ENCODE data around the gene LYAR.
"Not testable (repeated sequence)": the region's sequence is repeated elsewhere in the genome, so short reads cannot be mapped to it uniquely, and the experiment has no call there.

Gene LYAR

DNA sequence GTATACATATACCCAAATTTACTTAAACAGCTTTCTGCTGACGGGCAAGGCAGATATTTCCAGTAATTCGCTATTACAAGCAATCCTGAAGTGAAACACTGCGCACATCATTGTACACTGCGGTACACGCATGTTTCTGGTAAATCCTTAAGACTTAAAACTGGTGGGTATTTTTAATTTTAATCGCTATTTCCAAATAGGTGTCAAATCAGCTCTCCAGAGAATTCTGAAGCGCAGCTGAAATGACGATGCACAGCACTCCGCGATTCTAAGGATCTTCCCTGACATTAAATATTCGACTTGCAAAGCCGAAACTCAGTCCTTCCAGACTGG is 42.3 kb downstream of the LYAR start:
- H2BK15ac ChIP-seq (ENCODE audit: low read length): no peak overlapping the region
- peak overlapping the region; percentile 71 to 95 for H3K4me3 ChIP-seq (ENCODE audit: low read length in 2 of 2)
- no peak overlapping the region for H3K4ac ChIP-seq (ENCODE audit: low read length)
- H3K9me3 ChIP-seq (replicated peaks in 1 of 2; ENCODE audit: control insufficient read depth in 2 of 2, insufficient read depth in 1 of 2, low read depth in 1 of 2, low read length in 2 of 2): no peaks in the 10 kb centered on the region
- H3K9ac ChIP-seq (ENCODE audit: low read depth, low read length, poor library complexity): peak overlapping the region; percentile 91
- H4K8ac ChIP-seq (ENCODE audit: low read depth, low read length): no peak overlapping the region
- H3K4me2 ChIP-seq (ENCODE audit: insufficient read depth, low read length, poor library complexity, severe bottlenecking): peak overlapping the region; percentile 75
- no peak overlapping the region for H2BK5ac ChIP-seq (ENCODE audit: low read length)
- no peaks in the 10 kb centered on the region for H3K27me3 ChIP-seq (ENCODE audit: control insufficient read depth in 3 of 3, insufficient read depth in 3 of 3, low read depth in 1 of 3, low read length in 3 of 3)
- peak overlapping the region; percentile 47 for H2AK5ac ChIP-seq (ENCODE audit: low read depth, low read length)
- peak overlapping the region; percentile 96 for H3K18ac ChIP-seq (ENCODE audit: low read length)
- H2BK120ac ChIP-seq (ENCODE audit: low read depth, low read length): no peak overlapping the region
- no peak overlapping the region for H3K14ac ChIP-seq (ENCODE audit: low read length)
- H2AFZ ChIP-seq (ENCODE audit: low read length): peak overlapping the region; percentile 95
- H3K27ac ChIP-seq (replicated peaks; ENCODE audit: low read length): peak overlapping the region; percentile 85
- no CpG with 5 or more reads among the region's 12 CpGs for WGBS, 2 donors (ENCODE audit: extremely low coverage in 2 of 2, insufficient read length in 2 of 2, insufficient replicate concordance in 1 of 2)
- H3K23ac ChIP-seq (ENCODE audit: low read depth, low read length, poor library complexity): peak overlapping the region; percentile 29
- H2BK12ac ChIP-seq (ENCODE audit: low read length): no peak overlapping the region
- H3K36me3 ChIP-seq (replicated peaks in 1 of 2; ENCODE audit: control insufficient read depth in 2 of 2, insufficient read depth in 2 of 2, low read length in 2 of 2): peaks cover 10 to 36% of the 10 kb centered on the region in 2 donors
- no peak overlapping the region for H4K91ac ChIP-seq (ENCODE audit: low read depth, low read length, poor library complexity)
- no peak for DNase-seq (ENCODE audit: low spot score)
- peaks cover 3% of the 10 kb centered on the region for H3K79me1 ChIP-seq (ENCODE audit: low read depth, low read length)
- H3K4me1 ChIP-seq (ENCODE audit: control insufficient read depth in 2 of 2, insufficient read depth in 1 of 2, low read depth in 1 of 2, low read length in 2 of 2): peaks cover 5 to 8% of the 10 kb centered on the region in 2 donors

DNA sequence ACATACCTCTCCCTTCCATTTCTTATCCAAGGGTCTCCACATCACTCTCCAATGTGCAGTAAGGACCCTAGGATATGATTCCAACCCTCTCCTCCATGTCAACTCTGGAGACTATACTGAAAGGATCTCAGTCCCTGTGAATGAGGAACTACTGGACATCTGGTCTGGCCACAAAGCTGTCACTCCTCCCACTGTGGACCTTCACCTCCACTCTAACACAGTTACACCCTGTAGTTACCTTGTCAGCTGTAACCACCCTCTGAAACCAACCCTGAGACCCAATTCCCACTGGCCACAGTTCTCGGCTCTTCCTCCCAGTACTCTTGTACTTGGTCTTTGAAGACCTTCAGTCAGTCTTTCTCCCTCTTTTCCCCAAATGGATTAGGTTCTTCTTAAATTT is 44.8 kb downstream of the LYAR start:
- Histone ChIP-seq H2AK5ac (ENCODE audit: low read depth, low read length) (no peak overlapping the region), H3K79me1 (ENCODE audit: low read depth, low read length) (peaks cover 3% of the 10 kb centered on the region), H3K27ac (replicated peaks; ENCODE audit: low read length) (no peak overlapping the region)

GRCh38 chr4:4239551-4239950 is 50.4 kb downstream of the LYAR start:
- H2BK120ac ChIP-seq (ENCODE audit: low read depth, low read length): not testable (repeated sequence)

More for the DNA sequence above, 44.8 kb downstream of the LYAR start:
- Histone ChIP-seq H2BK120ac (ENCODE audit: low read depth, low read length) (no peak overlapping the region), H3K4me1 (ENCODE audit: control insufficient read depth in 2 of 2, insufficient read depth in 1 of 2, low read depth in 1 of 2, low read length in 2 of 2) (peaks cover 5 to 8% of the 10 kb centered on the region in 2 donors), H3K14ac (ENCODE audit: low read length) (no peak overlapping the region), H3K18ac (ENCODE audit: low read length) (no peak overlapping the region), H3K4me2 (ENCODE audit: insufficient read depth, low read length, poor library complexity, severe bottlenecking) (no peak overlapping the region), H2AFZ (ENCODE audit: low read length) (no peak overlapping the region), H3K23ac (ENCODE audit: low read depth, low read length, poor library complexity) (no peak overlapping the region), H3K9ac (ENCODE audit: low read depth, low read length, poor library complexity) (no peak overlapping the region), H4K91ac (ENCODE audit: low read depth, low read length, poor library complexity) (no peak overlapping the region), H3K4ac (ENCODE audit: low read length) (no peak overlapping the region), H2BK15ac (ENCODE audit: low read length) (no peak overlapping the region), H2BK5ac (ENCODE audit: low read length) (no peak overlapping the region), H3K4me3 (ENCODE audit: low read length in 2 of 2) (no peak overlapping the region), H3K27me3 (ENCODE audit: control insufficient read depth in 3 of 3, insufficient read depth in 3 of 3, low read depth in 1 of 3, low read length in 3 of 3) (no peaks in the 10 kb centered on the region), H4K8ac (ENCODE audit: low read depth, low read length) (no peak overlapping the region), H3K36me3 (replicated peaks in 1 of 2; ENCODE audit: control insufficient read depth in 2 of 2, insufficient read depth in 2 of 2, low read length in 2 of 2) (peaks cover 15 to 59% of the 10 kb centered on the region in 2 donors), H2BK12ac (ENCODE audit: low read length) (no peak overlapping the region), H3K9me3 (replicated peaks in 1 of 2; ENCODE audit: control insufficient read depth in 2 of 2, insufficient read depth in 1 of 2, low read depth in 1 of 2, low read length in 2 of 2) (no peaks in the 10 kb centered on the region)
- no peak for DNase-seq (ENCODE audit: low spot score)
- WGBS, 2 donors (ENCODE audit: extremely low coverage in 2 of 2, insufficient read length in 2 of 2, insufficient replicate concordance in 1 of 2): no CpG with 5 or more reads among the region's 1 CpG

GRCh38 chr4:4233610-4234009 is 56.3 kb downstream of the LYAR start:
- H3K23ac ChIP-seq (ENCODE audit: low read depth, low read length, poor library complexity): no peak overlapping the region
- H3K4ac ChIP-seq (ENCODE audit: low read length): no peak overlapping the region

More at GRCh38 chr4:4239551-4239950, 50.4 kb downstream of the LYAR start:
- H3K79me1 ChIP-seq (ENCODE audit: low read depth, low read length); H3K9ac ChIP-seq (ENCODE audit: low read depth, low read length, poor library complexity); H3K9me3 ChIP-seq (replicated peaks in 1 of 2; ENCODE audit: control insufficient read depth in 2 of 2, insufficient read depth in 1 of 2, low read depth in 1 of 2, low read length in 2 of 2); H4K91ac ChIP-seq (ENCODE audit: low read depth, low read length, poor library complexity); H3K4me2 ChIP-seq (ENCODE audit: insufficient read depth, low read length, poor library complexity, severe bottlenecking); H3K27ac ChIP-seq (replicated peaks; ENCODE audit: low read length); H2AK5ac ChIP-seq (ENCODE audit: low read depth, low read length); H3K4me1 ChIP-seq (ENCODE audit: control insufficient read depth in 2 of 2, insufficient read depth in 1 of 2, low read depth in 1 of 2, low read length in 2 of 2); H2BK5ac ChIP-seq (ENCODE audit: low read length); H3K4ac ChIP-seq (ENCODE audit: low read length); H3K27me3 ChIP-seq (ENCODE audit: control insufficient read depth in 3 of 3, insufficient read depth in 3 of 3, low read depth in 1 of 3, low read length in 3 of 3); H2BK12ac ChIP-seq (ENCODE audit: low read length); H3K14ac ChIP-seq (ENCODE audit: low read length); H3K23ac ChIP-seq (ENCODE audit: low read depth, low read length, poor library complexity); H2AFZ ChIP-seq (ENCODE audit: low read length); DNase-seq (ENCODE audit: low spot score); H4K8ac ChIP-seq (ENCODE audit: low read depth, low read length); H3K18ac ChIP-seq (ENCODE audit: low read length); H3K4me3 ChIP-seq (ENCODE audit: low read length in 2 of 2); H2BK15ac ChIP-seq (ENCODE audit: low read length): not testable (repeated sequence)
- peaks cover 10 to 89% of the 10 kb centered on the region in 2 donors for H3K36me3 ChIP-seq (replicated peaks in 1 of 2; ENCODE audit: control insufficient read depth in 2 of 2, insufficient read depth in 2 of 2, low read length in 2 of 2)
- no CpG with 5 or more reads among the region's 3 CpGs for WGBS, 2 donors (ENCODE audit: extremely low coverage in 2 of 2, insufficient read length in 2 of 2, insufficient replicate concordance in 1 of 2)

More at GRCh38 chr4:4233610-4234009, 56.3 kb downstream of the LYAR start:
- H3K79me1 ChIP-seq (ENCODE audit: low read depth, low read length): no peaks in the 10 kb centered on the region
- H3K9ac ChIP-seq (ENCODE audit: low read depth, low read length, poor library complexity): no peak overlapping the region
- no CpG with 5 or more reads among the region's 2 CpGs for WGBS, 2 donors (ENCODE audit: extremely low coverage in 2 of 2, insufficient read length in 2 of 2, insufficient replicate concordance in 1 of 2)
- peaks cover 0 to 11% (median 8%) of the 10 kb centered on the region in 3 experiments for H3K27me3 ChIP-seq (ENCODE audit: control insufficient read depth in 3 of 3, insufficient read depth in 3 of 3, low read depth in 1 of 3, low read length in 3 of 3)
- H2BK12ac ChIP-seq (ENCODE audit: low read length): no peak overlapping the region
- no peak overlapping the region for H2BK15ac ChIP-seq (ENCODE audit: low read length)
- H3K4me2 ChIP-seq (ENCODE audit: insufficient read depth, low read length, poor library complexity, severe bottlenecking): no peak overlapping the region
- H2BK120ac ChIP-seq (ENCODE audit: low read depth, low read length): no peak overlapping the region
- H3K27ac ChIP-seq (replicated peaks; ENCODE audit: low read length): no peak overlapping the region
- no peak overlapping the region for H3K14ac ChIP-seq (ENCODE audit: low read length)
- H4K8ac ChIP-seq (ENCODE audit: low read depth, low read length): no peak overlapping the region
- H4K91ac ChIP-seq (ENCODE audit: low read depth, low read length, poor library complexity): no peak overlapping the region
- DNase-seq (ENCODE audit: low spot score): no peak
- no peak overlapping the region for H3K4me3 ChIP-seq (ENCODE audit: low read length in 2 of 2)
- no peak overlapping the region for H2AFZ ChIP-seq (ENCODE audit: low read length)
- H2AK5ac ChIP-seq (ENCODE audit: low read depth, low read length): no peak overlapping the region
- peaks cover 0 to 34% of the 10 kb centered on the region in 2 donors for H3K36me3 ChIP-seq (replicated peaks in 1 of 2; ENCODE audit: control insufficient read depth in 2 of 2, insufficient read depth in 2 of 2, low read length in 2 of 2)
- H3K18ac ChIP-seq (ENCODE audit: low read length): no peak overlapping the region
- H3K9me3 ChIP-seq (replicated peaks in 1 of 2; ENCODE audit: control insufficient read depth in 2 of 2, insufficient read depth in 1 of 2, low read depth in 1 of 2, low read length in 2 of 2): no peaks in the 10 kb centered on the region
- no peaks in the 10 kb centered on the region for H3K4me1 ChIP-seq (ENCODE audit: control insufficient read depth in 2 of 2, insufficient read depth in 1 of 2, low read depth in 1 of 2, low read length in 2 of 2)
- no peak overlapping the region for H2BK5ac ChIP-seq (ENCODE audit: low read length)
